ENCODE measurements around the gene ACY1. TPM values are rescaled to one million over a fixed set of nuclear protein-coding genes. Genes with fewer than 3 reads are reported as not detected.

Gene ACY1
- polyA plus RNA-seq, 2 of the 4 experiments (the other 2 are of a cell fraction) = 20.7 to 21.1 TPM

- TF ChIP-seq ESRRA (IDR thresholded peaks at IDR 0.05; ENCODE audit: borderline replicate concordance, low read length) = no peak
- no peak for TF ChIP-seq MYC (IDR thresholded peaks at IDR 0.05; ENCODE audit: borderline replicate concordance, low read length)
- TF ChIP-seq MAX (IDR thresholded peaks at IDR 0.05) = no peak
Observed at GRCh38 chr3:51957520-51958205, 25.7 kb upstream of the ACY1 start (continued).

- ChIA-PET POLR2A (no interaction called here), CTCF (interaction anchor here (1.0 to 2.9 kb wide), 3 partner anchors 8 to 17 kb away, joined by 3 to 13 read pairs (median 3); partner anchors contain the start of genes PARP3, PCBP4 and RRP9)
- no peak overlapping the region for H3K4me2 ChIP-seq
- FAIRE-seq (no peak), ATAC-seq (no peak), DNase-seq (ENCODE audit: low read depth in 1 of 2, low spot score in 1 of 2) (no peak)
- no peak overlapping the region for H3K4me3 ChIP-seq
- H3K9me3 ChIP-seq = no peaks in the 10 kb centered on the region
- 91% methylated on average over 12 of the region's 20 CpGs for WGBS (ENCODE audit: missing lambda C conversion rate)
- TF ChIP-seq FOSB (CRISPR knock-in tag; IDR thresholded peaks at IDR 0.05) (no peak), PHF8 (IDR thresholded peaks at IDR 0.05; ENCODE audit: borderline replicate concordance, low read depth) (no peak), ZFP36 (IDR thresholded peaks at IDR 0.05; ENCODE audit: borderline replicate concordance, partially characterized antibody) (no peak), HOXB5 (CRISPR knock-in tag; IDR thresholded peaks at IDR 0.05) (no peak), KDM5A (IDR thresholded peaks at IDR 0.05) (no peak), ZC3H11A (IDR thresholded peaks at IDR 0.05) (no peak), RCOR1 (IDR thresholded peaks at IDR 0.05; ENCODE audit: low read depth, low read length) (no peak), CEBPB (IDR thresholded peaks at IDR 0.05) (no peak), RFX5 (IDR thresholded peaks at IDR 0.05) (no peak), CBX8 (IDR thresholded peaks at IDR 0.05) (no peak), POLR2A (IDR thresholded peaks at IDR 0.05; ENCODE audit: low read length) (no peak), FOSL2 (IDR thresholded peaks at IDR 0.05) (no peak), FOSL2 (CRISPR knock-in tag; IDR thresholded peaks at IDR 0.05) (no peak), CHD4 (IDR thresholded peaks at IDR 0.05; ENCODE audit: borderline replicate concordance) (no peak), ZSCAN20 (CRISPR knock-in tag; IDR thresholded peaks at IDR 0.05) (no peak), JUNB (IDR thresholded peaks at IDR 0.05) (no peak)
- H3K4me1 ChIP-seq = no peaks in the 10 kb centered on the region
- H3K27ac ChIP-seq = no peak overlapping the region
Observed at GRCh38 chr3:51958603-51959521, 24.5 kb upstream of the ACY1 start.

- no peaks in the 10 kb centered on the region for H3K9me3 ChIP-seq
- no peaks in the 10 kb centered on the region for H3K4me1 ChIP-seq
- POLR2A ChIA-PET = no interaction called here
- CTCF ChIA-PET = interaction anchor here (1.0 kb wide), 1 partner anchor 18 kb away, joined by 3 read pairs; the partner anchor contains the start of gene RRP9
- ATAC-seq (no peak), DNase-seq (ENCODE audit: low read depth in 1 of 2, low spot score in 1 of 2) (no peak), FAIRE-seq (no peak)
- H3K27ac ChIP-seq = no peak overlapping the region
- TF ChIP-seq MAFK (IDR thresholded peaks at IDR 0.05; ENCODE audit: partially characterized antibody) = no peak
- no peak for TF ChIP-seq ZFP36 (IDR thresholded peaks at IDR 0.05; ENCODE audit: borderline replicate concordance, partially characterized antibody)
- TF ChIP-seq CBX2 (IDR thresholded peaks at IDR 0.05; ENCODE audit: borderline replicate concordance, low read depth) = no peak
- no peak for TF ChIP-seq HES2 (IDR thresholded peaks at IDR 0.05)
- no peak overlapping the region for H3K4me2 ChIP-seq
- WGBS (ENCODE audit: missing lambda C conversion rate) = 100% methylated on average over 3 of the region's 7 CpGs
- H3K4me3 ChIP-seq = no peak overlapping the region
Observed at GRCh38 chr3:51959651-51960050, 23.7 kb upstream of the ACY1 start.

GRCh38 chr3:51960386-51960785 lies 22.9 kb upstream of the ACY1 start:
- no peak for DNase-seq (ENCODE audit: low read depth in 1 of 2, low spot score in 1 of 2)
- TF ChIP-seq HES2 (IDR thresholded peaks at IDR 0.05) (no peak), JUN (IDR thresholded peaks at IDR 0.05) (no peak), MAX (IDR thresholded peaks at IDR 0.05) (no peak), RNF2 (IDR thresholded peaks at IDR 0.05; ENCODE audit: borderline replicate concordance, low read depth) (no peak)
- no peak for FAIRE-seq
- ChIA-PET POLR2A (no interaction called here), CTCF (interaction anchor here (3.0 to 5.4 kb wide), 2 partner anchors 14 to 18 kb away, joined by 21 to 36 read pairs; partner anchors contain the start of genes ABHD14A, ABHD14B, PARP3 and RRP9)
- H3K4me1 ChIP-seq = no peaks in the 10 kb centered on the region
- no peak for ATAC-seq
- H3K9me3 ChIP-seq = no peaks in the 10 kb centered on the region
- H3K4me2 ChIP-seq = no peak overlapping the region
- no peak overlapping the region for H3K27ac ChIP-seq
- WGBS (ENCODE audit: missing lambda C conversion rate) = 85% methylated on average over 4 of the region's 10 CpGs
- H3K4me3 ChIP-seq = no peak overlapping the region

Data from A549 (cell line).